OCI-LY7 (cell line): ENCODE results near the gene RAB3B.

Experiments used
- CTCF ChIP-seq: fragments of 200-600 bp; sonication (generic); conservative IDR thresholded peaks from 2 replicates; pipeline ENCODE4 v1.5.1; 2014; ENCODE audit warnings: mild to moderate bottlenecking, antibody characterized with exemption, low read length, moderate library complexity, mixed read lengths
- EZH2phosphoT487 ChIP-seq: fragments of 200-600 bp; sonication (generic); IDR thresholded peaks from 2 replicates; pipeline ENCODE4 v1.6.1; 2018; ENCODE audit warnings: low read depth, borderline replicate concordance, mild to moderate bottlenecking, mixed run types, antibody characterized with exemption, low read length, moderate library complexity, mixed read lengths

- TF ChIP-seq CTCF: no peak
- TF ChIP-seq EZH2phosphoT487: no peak
These were observed 60.2 kb downstream of the RAB3B start for GRCh38 chr1:51930329-51930728.
